Measurements from ENCODE around the gene ADGRA3.

DNA sequence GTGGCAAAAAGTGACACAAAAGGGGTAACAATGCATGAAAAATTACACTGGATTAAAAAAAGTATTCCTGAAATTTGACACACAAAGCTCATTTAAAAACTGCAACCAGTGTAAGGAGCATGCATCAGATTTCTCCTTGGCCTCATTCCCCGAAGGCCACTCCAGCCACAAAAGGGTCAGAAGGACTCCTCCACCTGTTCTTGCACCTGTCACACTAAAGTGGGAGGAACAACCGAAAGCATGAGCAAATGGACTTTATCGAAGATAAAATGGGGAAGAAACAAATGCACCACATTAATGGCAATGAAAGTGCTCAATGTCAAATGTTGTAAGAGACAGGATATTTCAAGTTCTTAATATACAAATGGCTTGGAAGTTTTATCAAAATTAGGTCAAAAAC, 88.2 kb downstream of the ADGRA3 start:
- TF ChIP-seq, protein P1, sequence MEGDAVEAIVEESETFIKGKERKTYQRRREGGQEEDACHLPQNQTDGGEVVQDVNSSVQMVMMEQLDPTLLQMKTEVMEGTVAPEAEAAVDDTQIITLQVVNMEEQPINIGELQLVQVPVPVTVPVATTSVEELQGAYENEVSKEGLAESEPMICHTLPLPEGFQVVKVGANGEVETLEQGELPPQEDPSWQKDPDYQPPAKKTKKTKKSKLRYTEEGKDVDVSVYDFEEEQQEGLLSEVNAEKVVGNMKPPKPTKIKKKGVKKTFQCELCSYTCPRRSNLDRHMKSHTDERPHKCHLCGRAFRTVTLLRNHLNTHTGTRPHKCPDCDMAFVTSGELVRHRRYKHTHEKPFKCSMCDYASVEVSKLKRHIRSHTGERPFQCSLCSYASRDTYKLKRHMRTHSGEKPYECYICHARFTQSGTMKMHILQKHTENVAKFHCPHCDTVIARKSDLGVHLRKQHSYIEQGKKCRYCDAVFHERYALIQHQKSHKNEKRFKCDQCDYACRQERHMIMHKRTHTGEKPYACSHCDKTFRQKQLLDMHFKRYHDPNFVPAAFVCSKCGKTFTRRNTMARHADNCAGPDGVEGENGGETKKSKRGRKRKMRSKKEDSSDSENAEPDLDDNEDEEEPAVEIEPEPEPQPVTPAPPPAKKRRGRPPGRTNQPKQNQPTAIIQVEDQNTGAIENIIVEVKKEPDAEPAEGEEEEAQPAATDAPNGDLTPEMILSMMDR (IDR thresholded peaks at IDR 0.05; ENCODE audit: insufficient read depth, low read length): no peak
- TF ChIP-seq, protein P2, sequence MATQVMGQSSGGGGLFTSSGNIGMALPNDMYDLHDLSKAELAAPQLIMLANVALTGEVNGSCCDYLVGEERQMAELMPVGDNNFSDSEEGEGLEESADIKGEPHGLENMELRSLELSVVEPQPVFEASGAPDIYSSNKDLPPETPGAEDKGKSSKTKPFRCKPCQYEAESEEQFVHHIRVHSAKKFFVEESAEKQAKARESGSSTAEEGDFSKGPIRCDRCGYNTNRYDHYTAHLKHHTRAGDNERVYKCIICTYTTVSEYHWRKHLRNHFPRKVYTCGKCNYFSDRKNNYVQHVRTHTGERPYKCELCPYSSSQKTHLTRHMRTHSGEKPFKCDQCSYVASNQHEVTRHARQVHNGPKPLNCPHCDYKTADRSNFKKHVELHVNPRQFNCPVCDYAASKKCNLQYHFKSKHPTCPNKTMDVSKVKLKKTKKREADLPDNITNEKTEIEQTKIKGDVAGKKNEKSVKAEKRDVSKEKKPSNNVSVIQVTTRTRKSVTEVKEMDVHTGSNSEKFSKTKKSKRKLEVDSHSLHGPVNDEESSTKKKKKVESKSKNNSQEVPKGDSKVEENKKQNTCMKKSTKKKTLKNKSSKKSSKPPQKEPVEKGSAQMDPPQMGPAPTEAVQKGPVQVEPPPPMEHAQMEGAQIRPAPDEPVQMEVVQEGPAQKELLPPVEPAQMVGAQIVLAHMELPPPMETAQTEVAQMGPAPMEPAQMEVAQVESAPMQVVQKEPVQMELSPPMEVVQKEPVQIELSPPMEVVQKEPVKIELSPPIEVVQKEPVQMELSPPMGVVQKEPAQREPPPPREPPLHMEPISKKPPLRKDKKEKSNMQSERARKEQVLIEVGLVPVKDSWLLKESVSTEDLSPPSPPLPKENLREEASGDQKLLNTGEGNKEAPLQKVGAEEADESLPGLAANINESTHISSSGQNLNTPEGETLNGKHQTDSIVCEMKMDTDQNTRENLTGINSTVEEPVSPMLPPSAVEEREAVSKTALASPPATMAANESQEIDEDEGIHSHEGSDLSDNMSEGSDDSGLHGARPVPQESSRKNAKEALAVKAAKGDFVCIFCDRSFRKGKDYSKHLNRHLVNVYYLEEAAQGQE (IDR thresholded peaks at IDR 0.05; ENCODE audit: insufficient replicate concordance, low read depth): no peak
- TF ChIP-seq GABPA (IDR thresholded peaks at IDR 0.05; ENCODE audit: low read depth) (no peak), POLR2AphosphoS5 (IDR thresholded peaks at IDR 0.05; ENCODE audit: low read depth) (no peak)
